Breast epithelium (tissue), 4 donors: ENCODE results near the gene KDM4B. TPM values are rescaled to one million over a fixed set of nuclear protein-coding genes. Genes with fewer than 3 reads are reported as not detected.

Experiments
- DNase-seq, 2 donors: peaks; one replicate each; pipeline ENCODE4 v3.0.0-alpha.2; 2019; ENCODE audit warnings: low spot score in 2 of 2
- H3K27ac ChIP-seq, 2 donors: fragments of 200-600 bp; sonication (generic) in 1 of 2; one replicate each; pipeline ENCODE4 v1.5.1; 2016 to 2019; ENCODE audit warnings: mild to moderate bottlenecking in 1 of 2
- H3K27me3 ChIP-seq, 2 donors: fragments of 200-600 bp; sonication (generic) in 1 of 2; one replicate each; pipeline versions ENCODE4 v1.5.1 to v1.6.0; 2017 to 2019; ENCODE audit warnings: control low read depth in 1 of 2, mild to moderate bottlenecking in 1 of 2
- H3K36me3 ChIP-seq: fragments of 200-600 bp; one replicate; pipeline ENCODE4 v1.5.1; 2019
- H3K4me1 ChIP-seq, 2 donors: fragments of 200-600 bp; sonication (generic); one replicate each; pipeline ENCODE4 v1.5.1; 2016 to 2019; ENCODE audit warnings: control low read depth in 1 of 2
- H3K4me3 ChIP-seq, 3 donors: fragments of 200-600 bp; sonication (generic); 1 replicate in 2 of 3; 2 replicates in 1 of 3; pipeline ENCODE4 v1.5.1; 2016 to 2019; ENCODE audit warnings: mild to moderate bottlenecking in 3 of 3, moderate library complexity in 2 of 3
- H3K9me3 ChIP-seq, 2 donors: fragments of 200-600 bp; sonication (generic) in 1 of 2; one replicate each; pipeline ENCODE4 v1.5.1; 2016 to 2019; ENCODE audit warnings: control low read depth in 1 of 2
- POLR2A ChIP-seq: fragments of 450-650 bp; IDR thresholded peaks from one replicate; pipeline ENCODE4 v1.6.1; 2016; ENCODE audit warnings: antibody characterized with exemption, mild to moderate bottlenecking, moderate library complexity
- POLR2AphosphoS5 ChIP-seq, 3 donors: sonication (generic); formaldehyde crosslinking; IDR thresholded peaks; one replicate each; pipeline ENCODE4 v1.6.1; 2017; ENCODE audit warnings: antibody characterized with exemption in 3 of 3
- intact Hi-C: fragments of 100-400 bp; cut with DNase I; formaldehyde crosslinking; loops from one replicate; pipeline ENCODE4 v1.15.1; 2023; ENCODE audit warnings: low total_unique reads
- total RNA-seq, 3 donors: library from RNA; depleted of rRNA; stranded (reverse); fragments of >200 nt; gene quantifications; one replicate each; pipeline ENCODE4 v1.1.0, GENCODE V29; 2016
- TF ChIP-seq, protein P1 (sequence below), 3 donors: fragments of 450-650 bp; IDR thresholded peaks; one replicate each; pipeline ENCODE4 v1.5.1; 2016 to 2017; ENCODE audit warnings: antibody characterized with exemption in 3 of 3, mild to moderate bottlenecking in 3 of 3, moderate library complexity in 3 of 3

KDM4B gene
- total RNA-seq, 3 donors from 2014 or later = 25.0 to 55.3 (median 40.3) TPM

DNA sequence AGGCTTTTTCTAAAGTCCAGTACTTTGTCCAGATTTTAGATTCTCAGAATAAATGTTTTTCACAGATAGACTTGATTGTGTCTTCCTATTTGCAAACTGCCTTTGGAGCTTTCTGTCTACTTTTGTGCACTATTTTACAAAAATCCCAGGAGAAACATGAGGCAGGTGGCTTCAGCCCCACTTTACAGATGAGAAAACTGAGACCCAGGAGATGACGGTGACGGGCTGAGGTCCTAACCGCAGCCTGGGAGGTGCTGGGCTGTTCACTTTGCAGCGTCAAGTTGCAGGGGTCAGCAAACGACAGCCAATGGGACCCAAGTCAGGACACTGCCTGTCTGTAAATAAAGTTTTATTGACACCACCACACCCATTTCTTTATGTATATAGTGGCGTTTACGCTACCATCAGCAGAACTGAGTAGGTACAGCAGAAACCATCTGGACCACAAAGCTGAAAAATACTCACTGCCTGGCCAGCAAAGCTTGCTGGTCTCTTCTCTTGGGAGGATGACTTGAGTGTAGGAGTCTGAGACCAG is 6.8 kb upstream of the KDM4B start:
- H3K27ac ChIP-seq = no peak overlapping the region
- no peak overlapping the region for H3K4me3 ChIP-seq
- no peaks in the 10 kb centered on the region for H3K9me3 ChIP-seq
- no peaks in the 10 kb centered on the region for H3K27me3 ChIP-seq
- no peak for TF ChIP-seq POLR2AphosphoS5 (IDR thresholded peaks at IDR 0.05)
- TF ChIP-seq, protein P1, sequence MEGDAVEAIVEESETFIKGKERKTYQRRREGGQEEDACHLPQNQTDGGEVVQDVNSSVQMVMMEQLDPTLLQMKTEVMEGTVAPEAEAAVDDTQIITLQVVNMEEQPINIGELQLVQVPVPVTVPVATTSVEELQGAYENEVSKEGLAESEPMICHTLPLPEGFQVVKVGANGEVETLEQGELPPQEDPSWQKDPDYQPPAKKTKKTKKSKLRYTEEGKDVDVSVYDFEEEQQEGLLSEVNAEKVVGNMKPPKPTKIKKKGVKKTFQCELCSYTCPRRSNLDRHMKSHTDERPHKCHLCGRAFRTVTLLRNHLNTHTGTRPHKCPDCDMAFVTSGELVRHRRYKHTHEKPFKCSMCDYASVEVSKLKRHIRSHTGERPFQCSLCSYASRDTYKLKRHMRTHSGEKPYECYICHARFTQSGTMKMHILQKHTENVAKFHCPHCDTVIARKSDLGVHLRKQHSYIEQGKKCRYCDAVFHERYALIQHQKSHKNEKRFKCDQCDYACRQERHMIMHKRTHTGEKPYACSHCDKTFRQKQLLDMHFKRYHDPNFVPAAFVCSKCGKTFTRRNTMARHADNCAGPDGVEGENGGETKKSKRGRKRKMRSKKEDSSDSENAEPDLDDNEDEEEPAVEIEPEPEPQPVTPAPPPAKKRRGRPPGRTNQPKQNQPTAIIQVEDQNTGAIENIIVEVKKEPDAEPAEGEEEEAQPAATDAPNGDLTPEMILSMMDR (IDR thresholded peaks at IDR 0.05) = no peak
- TF ChIP-seq POLR2A = no peak
- no peaks in the 10 kb centered on the region for H3K36me3 ChIP-seq
- H3K4me1 ChIP-seq = no peaks in the 10 kb centered on the region
- no peak for DNase-seq
- intact Hi-C loops = no loop called here

DNA sequence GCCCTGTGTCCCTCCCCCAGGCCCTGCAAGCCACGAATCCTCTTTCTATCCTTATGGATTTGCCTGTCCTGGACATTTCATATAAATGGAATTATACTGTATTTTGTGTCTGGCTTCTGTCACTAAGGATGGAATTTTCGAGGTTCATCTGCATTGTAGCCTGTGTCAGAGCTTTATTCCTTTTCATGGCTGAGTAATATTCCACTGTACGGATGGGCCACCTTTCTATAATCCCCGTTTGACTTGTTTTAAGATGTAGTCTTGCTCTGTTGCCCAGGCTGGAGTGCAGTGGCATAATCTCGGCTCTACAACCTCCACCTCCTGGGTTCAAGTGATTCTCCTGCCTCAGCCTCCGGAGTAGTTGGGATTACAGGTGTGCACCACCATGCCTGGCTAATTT is 3.9 kb upstream of the KDM4B start:
- no peaks in the 10 kb centered on the region for H3K4me1 ChIP-seq
- H3K27ac ChIP-seq = no peak overlapping the region
- no peaks in the 10 kb centered on the region for H3K36me3 ChIP-seq
- no peak for DNase-seq
- no peak for TF ChIP-seq POLR2AphosphoS5 (IDR thresholded peaks at IDR 0.05)
- no peak for TF ChIP-seq POLR2A
- TF ChIP-seq, protein P1 (IDR thresholded peaks at IDR 0.05) = no peak
- no peaks in the 10 kb centered on the region for H3K9me3 ChIP-seq
- no peaks in the 10 kb centered on the region for H3K27me3 ChIP-seq
- intact Hi-C loops = no loop called here
- H3K4me3 ChIP-seq = no peak overlapping the region

DNA sequence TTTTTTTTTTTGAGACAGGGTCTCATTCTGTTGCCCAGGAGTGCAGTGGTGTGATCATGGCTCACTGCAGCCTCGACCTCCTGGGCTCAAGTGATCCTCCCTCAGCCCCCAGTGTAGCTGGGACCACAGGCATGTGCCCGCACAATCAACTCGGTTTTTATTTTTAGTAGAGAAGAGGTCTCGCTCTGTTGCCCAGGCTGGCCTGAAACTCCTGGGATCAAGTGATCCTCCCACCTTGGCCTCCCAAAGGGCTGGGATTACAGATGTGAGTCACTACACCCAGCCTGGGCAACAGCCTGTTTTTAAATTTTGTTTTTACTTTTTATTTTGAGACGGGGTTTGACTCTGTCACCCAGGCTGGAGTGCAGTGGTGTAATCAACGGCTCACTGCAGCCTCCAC is 2.3 kb upstream of the KDM4B start:
- Histone ChIP-seq H3K4me1 (peaks cover 3 to 7% of the 10 kb centered on the region in 2 donors), H3K27me3 (no peaks in the 10 kb centered on the region), H3K9me3 (no peaks in the 10 kb centered on the region), H3K36me3 (no peaks in the 10 kb centered on the region), H3K27ac (no peak overlapping the region), H3K4me3 (no peak overlapping the region)
- TF ChIP-seq POLR2AphosphoS5 (IDR thresholded peaks at IDR 0.05) = no peak
- TF ChIP-seq POLR2A = no peak
- TF ChIP-seq, protein P1 (IDR thresholded peaks at IDR 0.05) = no peak
- DNase-seq = no peak
- intact Hi-C loops = no loop called here

DNA sequence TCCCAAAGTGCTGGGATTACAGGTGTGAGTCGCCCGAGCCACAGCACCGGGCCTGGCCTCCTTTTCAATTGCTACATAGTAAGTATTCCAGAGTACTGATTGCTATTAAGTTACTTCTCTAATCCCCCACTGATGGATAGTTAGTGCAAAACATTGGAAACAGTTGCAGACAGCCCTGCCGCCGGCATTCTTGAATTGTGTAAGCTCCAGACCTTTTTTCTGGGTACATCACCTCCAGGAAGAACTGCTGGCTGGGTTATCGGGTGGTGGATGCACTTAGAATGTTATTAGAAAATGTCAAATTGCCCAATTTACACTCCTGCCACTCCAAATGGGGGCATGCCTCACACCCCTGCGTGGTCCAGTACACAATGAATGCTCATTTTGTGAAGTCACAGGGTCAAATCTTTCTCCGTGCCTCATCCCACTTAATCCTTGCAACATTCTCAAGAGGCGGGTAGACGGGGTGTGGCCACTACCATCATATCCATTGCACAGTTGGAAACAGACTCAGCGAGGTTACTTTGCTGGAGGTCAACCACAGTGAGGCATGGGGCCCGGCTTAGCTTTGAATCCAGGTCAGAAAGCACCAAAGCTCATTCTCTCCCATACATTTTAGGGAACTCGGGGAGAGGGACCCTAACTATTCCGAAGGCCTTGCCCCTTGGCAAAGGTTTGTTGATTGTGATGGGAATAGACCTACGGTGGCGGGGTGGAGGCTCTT is 1.0 kb upstream of the KDM4B start:
- Histone ChIP-seq H3K9me3 (no peaks in the 10 kb centered on the region), H3K4me1 (peaks cover 3 to 20% of the 10 kb centered on the region in 2 donors), H3K36me3 (no peaks in the 10 kb centered on the region), H3K27me3 (no peaks in the 10 kb centered on the region), H3K4me3 (peak overlapping the region; percentile 7 to 78 (median 75)), H3K27ac (peak overlapping the region; percentile 36 to 62)
- no peak for DNase-seq
- TF ChIP-seq, protein P1 (IDR thresholded peaks at IDR 0.05) = no peak
- intact Hi-C loops = no loop called here

DNA sequence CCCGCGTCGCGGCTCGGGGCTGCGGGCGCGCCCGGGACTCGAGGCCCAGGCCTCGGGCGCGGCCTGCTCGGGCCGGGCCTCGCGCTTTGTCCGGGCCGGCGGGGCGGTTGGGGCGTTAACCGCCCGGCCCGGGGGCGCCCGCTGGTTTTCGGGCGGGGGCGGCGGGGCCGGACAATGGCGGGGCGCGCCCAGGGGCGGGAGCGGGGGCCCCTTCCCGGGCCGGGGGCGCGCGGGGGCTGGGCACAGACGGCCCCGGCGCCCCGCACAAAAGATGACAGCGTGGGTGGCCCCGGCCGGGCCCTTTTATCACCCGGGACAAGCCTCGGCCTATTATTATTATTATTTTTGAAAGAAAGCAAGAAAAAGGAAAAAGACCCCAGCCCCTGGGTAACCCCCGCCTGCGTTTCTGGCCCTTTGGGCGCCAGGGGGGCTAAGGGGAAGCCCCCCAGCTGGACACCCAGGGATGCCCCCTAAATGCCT is 419 bp downstream of the KDM4B start:
- Histone ChIP-seq H3K9me3 (no peaks in the 10 kb centered on the region), H3K4me3 (peak overlapping the region; percentile 67 to 78 (median 75)), H3K27ac (peak overlapping the region; percentile 81 to 91), H3K36me3 (no peaks in the 10 kb centered on the region), H3K4me1 (peaks cover 3 to 21% of the 10 kb centered on the region in 2 donors), H3K27me3 (no peaks in the 10 kb centered on the region)
- TF ChIP-seq POLR2AphosphoS5 (IDR thresholded peaks at IDR 0.05) = no peak
- TF ChIP-seq, protein P1 (IDR thresholded peaks at IDR 0.05) = no peak
- no peak for TF ChIP-seq POLR2A
- no peak for DNase-seq
- intact Hi-C loops = no loop called here
